HepG2 (cell line): Measurements from ENCODE around the gene CLDND2. TPM values are rescaled to one million over a fixed set of nuclear protein-coding genes. Genes with fewer than 3 reads are reported as not detected.

Source experiments
- AGO2 ChIP-seq: fragments of 200-400 bp; formaldehyde crosslinking; optimal IDR thresholded peaks from 2 replicates; pipeline ENCODE3; 2017; ENCODE audit warnings: mild to moderate bottlenecking, low read depth, low read length, moderate library complexity
- BORCS8-MEF2B ChIP-seq: sonication (generic); formaldehyde crosslinking; IDR thresholded peaks from 2 replicates; pipeline ENCODE4 v1.8.0; 2022; ENCODE audit warnings: mild to moderate bottlenecking, missing genetic modification reagents
- BRCA1 ChIP-seq: sonication (generic); formaldehyde crosslinking; IDR thresholded peaks from 2 replicates; pipeline ENCODE4 v1.4.0; 2020; ENCODE audit warnings: missing genetic modification reagents
- GATAD1 ChIP-seq: IDR thresholded peaks from 2 replicates; pipeline ENCODE4 v1.6.1; 2016; ENCODE audit warnings: missing genetic modification reagents, missing compliant biosample characterization
- HMG20B ChIP-seq: conservative IDR thresholded peaks from 2 replicates; pipeline ENCODE4 v1.6.1; 2016; ENCODE audit warnings: missing genetic modification reagents, missing compliant biosample characterization
- KDM3A ChIP-seq: IDR thresholded peaks from 2 replicates; pipeline ENCODE4 v1.6.1; 2018; ENCODE audit warnings: low read depth, missing compliant biosample characterization
- KLF16 ChIP-seq, 2 experiments: sonication (generic) in 1 of 2; formaldehyde crosslinking in 1 of 2; IDR thresholded peaks; 2 replicates each; pipeline versions ENCODE4 v1.6.1 to v1.8.0; 2016 to 2023; ENCODE audit warnings: missing genetic modification reagents in 2 of 2, missing compliant biosample characterization in 1 of 2
- KMT2B ChIP-seq: IDR thresholded peaks from 2 replicates; pipeline ENCODE4 v1.6.1; 2016; ENCODE audit warnings: missing genetic modification reagents, missing compliant biosample characterization
- NFE2L1 ChIP-seq: sonication (generic); formaldehyde crosslinking; IDR thresholded peaks from 2 replicates; pipeline ENCODE4 v1.4.0; 2020; ENCODE audit warnings: missing genetic modification reagents, mild to moderate bottlenecking, borderline replicate concordance
- NR2F1 ChIP-seq, 2 experiments: fragments of 450-650 bp in 1 of 2; formaldehyde crosslinking in 1 of 2; IDR thresholded peaks; 2 replicates each; pipeline versions ENCODE4 v1.5.0 to v1.6.1; 2016 to 2020; ENCODE audit warnings: mild to moderate bottlenecking in 1 of 2, missing compliant biosample characterization in 1 of 2, missing genetic modification reagents in 1 of 2, moderate library complexity in 1 of 2
- PAF1 ChIP-seq: IDR thresholded peaks from 2 replicates; pipeline ENCODE4 v1.6.1; 2016; ENCODE audit warnings: missing genetic modification reagents, missing compliant biosample characterization
- SIX1 ChIP-seq: sonication (generic); formaldehyde crosslinking; IDR thresholded peaks from 2 replicates; pipeline ENCODE4 v1.4.0; 2020; ENCODE audit warnings: missing genetic modification reagents, borderline replicate concordance
- SP4 ChIP-seq: sonication (generic); formaldehyde crosslinking; IDR thresholded peaks from 2 replicates; pipeline ENCODE4 v1.8.1; 2023; ENCODE audit warnings: mild to moderate bottlenecking, missing genetic modification reagents
- SP5 ChIP-seq: IDR thresholded peaks from 2 replicates; pipeline ENCODE4 v1.6.1; 2016; ENCODE audit warnings: low read depth, borderline replicate concordance
- STAG1 ChIP-seq: sonication (generic); formaldehyde crosslinking; IDR thresholded peaks from 2 replicates; pipeline ENCODE4 v1.4.0; 2020; ENCODE audit warnings: missing genetic modification reagents
- ZNF256 ChIP-seq: sonication (generic); formaldehyde crosslinking; conservative IDR thresholded peaks from 2 replicates; pipeline ENCODE4 v1.4.0; 2020; ENCODE audit warnings: missing genetic modification reagents
- ZNF484 ChIP-seq: sonication (generic); formaldehyde crosslinking; IDR thresholded peaks from 2 replicates; pipeline ENCODE4 v1.5.1; 2020; ENCODE audit warnings: mild to moderate bottlenecking, low read depth, missing genetic modification reagents, borderline replicate concordance
- ZNF598 ChIP-seq: sonication (generic); formaldehyde crosslinking; IDR thresholded peaks from 2 replicates; pipeline ENCODE4 v1.5.1; 2020; ENCODE audit warnings: mild to moderate bottlenecking, missing genetic modification reagents, borderline replicate concordance
- ZNF749 ChIP-seq: sonication (generic); formaldehyde crosslinking; IDR thresholded peaks from 2 replicates; pipeline ENCODE4 v1.8.0; 2022; ENCODE audit warnings: mild to moderate bottlenecking, missing genetic modification reagents, moderate library complexity, borderline replicate concordance
- polyA plus RNA-seq, 8 experiments: library from polyadenylated mRNA; depleted of rRNA in 3 of 8; stranded (reverse) in 7 of 8; unstranded in 1 of 8; fragments of >200 nt; fragmentation: Illumina TruSeq in 4 of 8; extraction: Trizol in 4 of 8; gene quantifications; 2 replicates each; pipeline versions ENCODE4 v1.2.1 to v1.2.3, GENCODE V29; 2011 to 2016; ENCODE audit warnings: low read depth in 4 of 8, missing spikeins in 1 of 8, mixed read lengths in 1 of 8; ENCODE audit not compliant: insufficient read depth in 1 of 8
- total RNA-seq, 5 experiments: library from RNA; depleted of rRNA; stranded (reverse); fragments of >200 nt; fragmentation: Illumina TruSeq; extraction: Trizol; gene quantifications; 2 replicates each; pipeline ENCODE4 v1.2.3, GENCODE V29; 2016; ENCODE audit warnings: low read depth in 1 of 5
- TF ChIP-seq, protein P1 (sequence below): sonication (generic); formaldehyde crosslinking; IDR thresholded peaks from 2 replicates; pipeline ENCODE4 v1.8.0; 2022; ENCODE audit warnings: mild to moderate bottlenecking, missing genetic modification reagents, moderate library complexity
- TF ChIP-seq, protein P2 (sequence below): sonication (generic); formaldehyde crosslinking; IDR thresholded peaks from 2 replicates; pipeline ENCODE4 v1.4.0; 2020; ENCODE audit warnings: missing genetic modification reagents, mild to moderate bottlenecking, borderline replicate concordance
- TF ChIP-seq, protein P3 (sequence below): sonication (generic); formaldehyde crosslinking; IDR thresholded peaks from 2 replicates; pipeline ENCODE4 v1.8.0; 2022; ENCODE audit warnings: low read depth, missing genetic modification reagents
- TF ChIP-seq, protein P4 (sequence below): sonication (generic); formaldehyde crosslinking; IDR thresholded peaks from 2 replicates; pipeline ENCODE4 v1.5.0; 2020; ENCODE audit warnings: mild to moderate bottlenecking, missing genetic modification reagents, moderate library complexity

The CLDND2 gene
- total and polyA plus RNA-seq, 2 of the 13 experiments (the other 11 are each of a cell fraction or from before 2014, with no cell fraction given), result 0.84 to 1.8 TPM

DNA sequence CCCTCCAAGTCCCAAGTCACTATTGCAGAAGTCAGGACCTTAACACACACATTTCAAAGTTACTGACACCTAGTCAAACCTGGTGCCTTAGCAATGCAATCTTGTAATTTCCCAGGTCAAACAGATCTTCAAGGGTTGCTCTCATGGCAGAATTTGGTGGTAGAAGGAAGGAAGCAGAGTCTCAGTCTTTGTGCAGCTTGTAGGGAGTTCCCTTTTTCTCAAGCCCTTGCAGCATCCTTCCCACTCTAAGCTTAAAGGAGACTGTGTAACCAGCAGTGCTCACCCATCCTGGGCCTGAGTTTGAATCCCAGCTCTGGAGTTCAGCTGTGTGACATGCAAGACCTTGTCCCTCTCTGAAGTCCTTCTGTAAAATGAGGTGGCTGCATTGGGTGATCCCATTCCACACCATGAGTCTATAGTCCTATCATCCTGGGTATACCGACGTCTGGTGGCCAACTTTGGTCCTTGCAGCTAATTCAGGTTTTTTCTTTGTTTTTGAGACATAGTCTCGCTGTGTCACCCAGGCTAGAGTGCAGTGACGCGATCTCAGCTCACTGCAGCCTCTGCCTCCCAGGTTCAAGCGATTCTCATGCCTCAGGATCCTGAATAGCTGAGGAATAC lies 38.8 kb upstream of the CLDND2 start (continued):
- TF ChIP-seq, protein P1, sequence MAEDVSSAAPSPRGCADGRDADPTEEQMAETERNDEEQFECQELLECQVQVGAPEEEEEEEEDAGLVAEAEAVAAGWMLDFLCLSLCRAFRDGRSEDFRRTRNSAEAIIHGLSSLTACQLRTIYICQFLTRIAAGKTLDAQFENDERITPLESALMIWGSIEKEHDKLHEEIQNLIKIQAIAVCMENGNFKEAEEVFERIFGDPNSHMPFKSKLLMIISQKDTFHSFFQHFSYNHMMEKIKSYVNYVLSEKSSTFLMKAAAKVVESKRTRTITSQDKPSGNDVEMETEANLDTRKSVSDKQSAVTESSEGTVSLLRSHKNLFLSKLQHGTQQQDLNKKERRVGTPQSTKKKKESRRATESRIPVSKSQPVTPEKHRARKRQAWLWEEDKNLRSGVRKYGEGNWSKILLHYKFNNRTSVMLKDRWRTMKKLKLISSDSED (CRISPR knock-in tag), result no peak
- TF ChIP-seq ZNF484 (CRISPR knock-in tag), result no peak
- TF ChIP-seq SIX1 (CRISPR knock-in tag), result no peak
- TF ChIP-seq NFE2L1, result no peak
- TF ChIP-seq KMT2B (CRISPR knock-in tag), result no peak
- TF ChIP-seq STAG1 (CRISPR knock-in tag), result peak; percentile 93
- TF ChIP-seq GATAD1, result no peak
- TF ChIP-seq KLF16 (CRISPR knock-in tag; IDR thresholded peaks at IDR 0.05), result no peak
- no peak for TF ChIP-seq PAF1
- TF ChIP-seq, protein P2, sequence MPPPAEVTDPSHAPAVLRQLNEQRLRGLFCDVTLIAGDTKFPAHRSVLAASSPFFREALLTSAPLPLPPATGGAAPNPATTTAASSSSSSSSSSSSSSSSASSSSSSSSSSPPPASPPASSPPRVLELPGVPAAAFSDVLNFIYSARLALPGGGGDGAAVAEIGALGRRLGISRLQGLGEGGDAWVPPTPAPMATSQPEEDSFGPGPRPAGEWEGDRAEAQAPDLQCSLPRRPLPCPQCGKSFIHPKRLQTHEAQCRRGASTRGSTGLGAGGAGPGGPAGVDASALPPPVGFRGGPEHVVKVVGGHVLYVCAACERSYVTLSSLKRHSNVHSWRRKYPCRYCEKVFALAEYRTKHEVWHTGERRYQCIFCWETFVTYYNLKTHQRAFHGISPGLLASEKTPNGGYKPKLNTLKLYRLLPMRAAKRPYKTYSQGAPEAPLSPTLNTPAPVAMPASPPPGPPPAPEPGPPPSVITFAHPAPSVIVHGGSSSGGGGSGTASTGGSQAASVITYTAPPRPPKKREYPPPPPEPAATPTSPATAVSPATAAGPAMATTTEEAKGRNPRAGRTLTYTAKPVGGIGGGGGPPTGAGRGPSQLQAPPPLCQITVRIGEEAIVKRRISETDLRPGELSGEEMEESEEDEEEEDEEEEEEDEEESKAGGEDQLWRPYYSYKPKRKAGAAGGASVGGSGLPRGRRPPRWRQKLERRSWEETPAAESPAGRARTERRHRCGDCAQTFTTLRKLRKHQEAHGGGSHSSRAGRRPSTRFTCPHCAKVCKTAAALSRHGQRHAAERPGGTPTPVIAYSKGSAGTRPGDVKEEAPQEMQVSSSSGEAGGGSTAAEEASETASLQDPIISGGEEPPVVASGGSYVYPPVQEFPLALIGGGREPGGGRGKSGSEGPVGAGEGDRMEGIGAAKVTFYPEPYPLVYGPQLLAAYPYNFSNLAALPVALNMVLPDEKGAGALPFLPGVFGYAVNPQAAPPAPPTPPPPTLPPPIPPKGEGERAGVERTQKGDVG (CRISPR knock-in tag), result peak; percentile 51; the same call in 1 of the 2 replicates
- TF ChIP-seq, protein P3, sequence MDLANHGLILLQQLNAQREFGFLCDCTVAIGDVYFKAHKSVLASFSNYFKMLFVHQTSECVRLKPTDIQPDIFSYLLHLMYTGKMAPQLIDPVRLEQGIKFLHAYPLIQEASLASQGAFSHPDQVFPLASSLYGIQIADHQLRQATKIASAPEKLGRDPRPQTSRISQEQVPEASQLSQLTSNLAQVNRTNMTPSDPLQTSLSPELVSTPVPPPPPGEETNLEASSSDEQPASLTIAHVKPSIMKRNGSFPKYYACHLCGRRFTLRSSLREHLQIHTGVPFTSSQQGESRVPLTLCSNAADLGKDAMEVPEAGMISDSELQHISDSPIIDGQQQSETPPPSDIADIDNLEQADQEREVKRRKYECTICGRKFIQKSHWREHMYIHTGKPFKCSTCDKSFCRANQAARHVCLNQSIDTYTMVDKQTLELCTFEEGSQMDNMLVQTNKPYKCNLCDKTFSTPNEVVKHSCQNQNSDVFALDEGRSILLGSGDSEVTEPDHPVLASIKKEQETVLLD, result no peak
- TF ChIP-seq ZNF256 (CRISPR knock-in tag), result no peak
- no peak for TF ChIP-seq AGO2
- no peak for TF ChIP-seq NR2F1 (CRISPR knock-in tag; IDR thresholded peaks at IDR 0.05)
- TF ChIP-seq ZNF749 (CRISPR knock-in tag), result no peak
- TF ChIP-seq SP4 (CRISPR knock-in tag), result peak; percentile 40; the same call in 1 of the 2 replicates
- no peak for TF ChIP-seq SP5 (CRISPR knock-in tag)
- TF ChIP-seq, protein P4, sequence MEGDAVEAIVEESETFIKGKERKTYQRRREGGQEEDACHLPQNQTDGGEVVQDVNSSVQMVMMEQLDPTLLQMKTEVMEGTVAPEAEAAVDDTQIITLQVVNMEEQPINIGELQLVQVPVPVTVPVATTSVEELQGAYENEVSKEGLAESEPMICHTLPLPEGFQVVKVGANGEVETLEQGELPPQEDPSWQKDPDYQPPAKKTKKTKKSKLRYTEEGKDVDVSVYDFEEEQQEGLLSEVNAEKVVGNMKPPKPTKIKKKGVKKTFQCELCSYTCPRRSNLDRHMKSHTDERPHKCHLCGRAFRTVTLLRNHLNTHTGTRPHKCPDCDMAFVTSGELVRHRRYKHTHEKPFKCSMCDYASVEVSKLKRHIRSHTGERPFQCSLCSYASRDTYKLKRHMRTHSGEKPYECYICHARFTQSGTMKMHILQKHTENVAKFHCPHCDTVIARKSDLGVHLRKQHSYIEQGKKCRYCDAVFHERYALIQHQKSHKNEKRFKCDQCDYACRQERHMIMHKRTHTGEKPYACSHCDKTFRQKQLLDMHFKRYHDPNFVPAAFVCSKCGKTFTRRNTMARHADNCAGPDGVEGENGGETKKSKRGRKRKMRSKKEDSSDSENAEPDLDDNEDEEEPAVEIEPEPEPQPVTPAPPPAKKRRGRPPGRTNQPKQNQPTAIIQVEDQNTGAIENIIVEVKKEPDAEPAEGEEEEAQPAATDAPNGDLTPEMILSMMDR (CRISPR knock-in tag), result peak; percentile 85
- no peak for TF ChIP-seq BORCS8-MEF2B
- TF ChIP-seq KDM3A (CRISPR knock-in tag), result no peak
- no peak for TF ChIP-seq ZNF598 (CRISPR knock-in tag)
- TF ChIP-seq HMG20B, result no peak
- no peak for TF ChIP-seq BRCA1 (CRISPR knock-in tag)
